Hepatocyte (in vitro differentiated cells): ENCODE measurements around the gene HPS3. TPM values are rescaled to one million over a fixed set of nuclear protein-coding genes. Genes with fewer than 3 reads are reported as not detected.
A peak's percentile ranks its signal among the peaks of the same experiment; 100 is the strongest.

Experiments used
- DNase-seq: peaks from one replicate; pipeline ENCODE4 v3.0.0-alpha.2; 2016; ENCODE audit warnings: low spot score
- H2AFZ ChIP-seq: fragments of 200-600 bp; sonication (generic); 2 replicates; pipeline ENCODE4 v1.6.0; 2016; ENCODE audit warnings: antibody characterized with exemption, mild to moderate bottlenecking
- H3K27ac ChIP-seq: fragments of 200-600 bp; sonication (generic); 2 replicates; pipeline ENCODE4 v1.5.1; 2016; ENCODE audit warnings: mild to moderate bottlenecking
- H3K27me3 ChIP-seq: fragments of 200-600 bp; sonication (generic); 2 replicates; pipeline ENCODE4 v1.6.1; 2016
- H3K36me3 ChIP-seq: fragments of 200-600 bp; sonication (generic); replicated peaks from 2 replicates; pipeline ENCODE4 v1.5.1; 2016; ENCODE audit warnings: low read depth; ENCODE audit not compliant: insufficient read depth
- H3K4me1 ChIP-seq: fragments of 200-600 bp; sonication (generic); 2 replicates; pipeline ENCODE4 v1.5.1; 2016; ENCODE audit warnings: mild to moderate bottlenecking, moderate library complexity; ENCODE audit not compliant: insufficient read depth
- H3K4me2 ChIP-seq: fragments of 200-600 bp; sonication (generic); 2 replicates; pipeline ENCODE4 v1.6.0; 2016
- H3K4me3 ChIP-seq: fragments of 200-600 bp; sonication (generic); 2 replicates; pipeline ENCODE4 v1.5.1; 2016; ENCODE audit warnings: mild to moderate bottlenecking
- H3K79me2 ChIP-seq: fragments of 200-600 bp; sonication (generic); 2 replicates; pipeline ENCODE4 v1.6.0; 2017; ENCODE audit warnings: mild to moderate bottlenecking
- H3K9me2 ChIP-seq: fragments of 200-600 bp; sonication (generic); replicated peaks from 2 replicates; pipeline ENCODE4 v1.6.0; 2017; ENCODE audit warnings: mild to moderate bottlenecking; ENCODE audit not compliant: insufficient read depth
- H3K9me3 ChIP-seq: fragments of 200-600 bp; sonication (generic); 2 replicates; pipeline ENCODE4 v1.5.1; 2016; ENCODE audit warnings: low read depth, mild to moderate bottlenecking
- H4K20me1 ChIP-seq: fragments of 200-600 bp; sonication (generic); 2 replicates; pipeline ENCODE4 v1.6.0; 2016; ENCODE audit warnings: mild to moderate bottlenecking; ENCODE audit not compliant: insufficient read depth, poor library complexity, severe bottlenecking
- CTCF ChIP-seq: fragments of 200-600 bp; sonication (generic); IDR thresholded peaks from 2 replicates; pipeline ENCODE4 v1.5.1; 2016; ENCODE audit warnings: antibody characterized with exemption, mild to moderate bottlenecking; ENCODE audit not compliant: poor library complexity
- EZH2 ChIP-seq: fragments of 200-600 bp; sonication (generic); IDR thresholded peaks from 2 replicates; pipeline ENCODE4 v1.6.1; 2016; ENCODE audit warnings: antibody characterized with exemption, mild to moderate bottlenecking, borderline replicate concordance
- EZH2phosphoT487 ChIP-seq: fragments of 200-600 bp; sonication (generic); IDR thresholded peaks from one replicate; pipeline ENCODE4 v1.6.1; 2018; ENCODE audit warnings: antibody characterized with exemption, mild to moderate bottlenecking, low read depth, moderate library complexity; ENCODE audit not compliant: unreplicated experiment, severe bottlenecking
- WGBS: methylation state at CpG from one replicate; pipeline ENCODE4 v1.1.6; 2016; ENCODE audit warnings: low lambda C conversion rate; ENCODE audit errors: missing lambda C conversion rate; 5-methylcytosine and 5-hydroxymethylcytosine counted together
- polyA plus RNA-seq: library from polyadenylated mRNA; unstranded; fragments of >200 nt; fragmentation: Nextera tagmentation; extraction: Ambion mirVana; gene quantifications from 2 replicates; pipeline ENCODE4 v1.2.1, GENCODE V29; 2016
- total RNA-seq: library from RNA; depleted of rRNA; stranded (reverse); fragments of >200 nt; gene quantifications from 2 replicates; pipeline ENCODE4 v1.2.3, GENCODE V29; 2014

The HPS3 gene
- 17.6 and 24.2 TPM in 2 replicates for total RNA-seq
- 14.1 and 14.2 TPM in 2 replicates for polyA plus RNA-seq

GRCh38 chr3:149129326-149130205 lies at the start of gene HPS3:
Gene HPS3, plus strand, starts transcription at chr3:149129638. Its CDS starts 86 bp downstream, at chr3:149129724.
- WGBS, result under 1% methylated on average over 82 of the region's 84 CpGs
- peaks cover 44% of the 10 kb centered on the region for H3K79me2 ChIP-seq

GRCh38 chr3:149080011-149080698 lies 49.3 kb upstream of the HPS3 start:
- H3K27me3 ChIP-seq, result no peaks in the 10 kb centered on the region
- no peaks in the 10 kb centered on the region for H3K9me3 ChIP-seq
- TF ChIP-seq EZH2, result no peak
- no peak for TF ChIP-seq EZH2phosphoT487
- DNase-seq, result no peak
- no peak overlapping the region for H3K4me3 ChIP-seq
- H3K27ac ChIP-seq, result no peak overlapping the region
- peaks cover 59% of the 10 kb centered on the region for H3K79me2 ChIP-seq
- no peaks in the 10 kb centered on the region for H3K9me2 ChIP-seq
- no peak overlapping the region for H2AFZ ChIP-seq
- peaks cover 4% of the 10 kb centered on the region for H3K4me1 ChIP-seq
- H3K36me3 ChIP-seq, result no peaks in the 10 kb centered on the region
- no peak overlapping the region for H3K4me2 ChIP-seq
- H4K20me1 ChIP-seq, result no peaks in the 10 kb centered on the region
- 80% methylated on average over 3 of the region's 3 CpGs for WGBS

More at GRCh38 chr3:149129326-149130205, at the start of gene HPS3:
- peak within 1 kb of the TSS; percentile 82 for H3K4me2 ChIP-seq
- H3K9me3 ChIP-seq, result no peaks in the 10 kb centered on the region
- H3K27me3 ChIP-seq, result no peaks in the 10 kb centered on the region
- peak within 1 kb of the TSS; percentile 91 for H3K27ac ChIP-seq
- peak within 1 kb of the TSS; percentile 77 for H2AFZ ChIP-seq
- TF ChIP-seq EZH2phosphoT487 (no peak), CTCF (no peak), EZH2 (no peak)
- H3K36me3 ChIP-seq, result no peaks in the 10 kb centered on the region
- H4K20me1 ChIP-seq, result no peaks in the 10 kb centered on the region
- H3K4me3 ChIP-seq, result peak within 1 kb of the TSS; percentile 80
- H3K4me1 ChIP-seq, result peaks cover 18% of the 10 kb centered on the region
- no peaks in the 10 kb centered on the region for H3K9me2 ChIP-seq
- peak; percentile 98 for DNase-seq

- Histone ChIP-seq H3K36me3 (no peaks in the 10 kb centered on the region), H3K9me3 (no peaks in the 10 kb centered on the region), H3K4me2 (no peak overlapping the region), H3K79me2 (peaks cover 61% of the 10 kb centered on the region), H3K27me3 (no peaks in the 10 kb centered on the region), H3K4me1 (peaks cover 4% of the 10 kb centered on the region), H2AFZ (no peak overlapping the region), H3K9me2 (no peaks in the 10 kb centered on the region), H3K4me3 (no peak overlapping the region), H3K27ac (no peak overlapping the region), H4K20me1 (no peaks in the 10 kb centered on the region)
- no peak for DNase-seq
- 97% methylated on average over 2 of the region's 2 CpGs for WGBS
- TF ChIP-seq EZH2 (no peak), CTCF (no peak), EZH2phosphoT487 (no peak)
Measured at GRCh38 chr3:149080699-149081091, 48.7 kb upstream of the HPS3 start.

GRCh38 chr3:149081772-149082171 lies 47.7 kb upstream of the HPS3 start:
- no peak for DNase-seq
- TF ChIP-seq CTCF (no peak), EZH2phosphoT487 (no peak), EZH2 (no peak)
- Histone ChIP-seq H4K20me1 (no peaks in the 10 kb centered on the region), H3K36me3 (no peaks in the 10 kb centered on the region), H3K4me2 (no peak overlapping the region), H3K4me3 (no peak overlapping the region), H3K9me3 (no peaks in the 10 kb centered on the region), H3K79me2 (peaks cover 59% of the 10 kb centered on the region), H3K27ac (no peak overlapping the region), H2AFZ (no peak overlapping the region), H3K9me2 (no peaks in the 10 kb centered on the region), H3K4me1 (peaks cover 4% of the 10 kb centered on the region), H3K27me3 (no peaks in the 10 kb centered on the region)
- 95% methylated on average over 1 of the region's 1 CpG for WGBS
